NB4 (cell line): ENCODE measurements around the gene SLC25A25.

Source experiments
- CTCF ChIP-seq: IDR thresholded peaks from one replicate; pipeline ENCODE4 v1.5.1; 2012; ENCODE audit warnings: low read depth, low read length
- MYC ChIP-seq: IDR thresholded peaks from 2 replicates; pipeline ENCODE4 v1.6.1; 2011; ENCODE audit warnings: low read depth, low read length
- POLR2A ChIP-seq: IDR thresholded peaks from 2 replicates; pipeline ENCODE4 v1.6.1; 2011; ENCODE audit warnings: mild to moderate bottlenecking; ENCODE audit not compliant: insufficient read length; ENCODE audit errors: extremely low read depth

- TF ChIP-seq POLR2A (no peak), CTCF (no peak), MYC (no peak)
Measured at GRCh38 chr9:128136816-128137793, 69.1 kb downstream of the SLC25A25 start.
